GM12878 (cell line): ENCODE measurements around the gene CCN2. TPM values are rescaled to one million over a fixed set of nuclear protein-coding genes. Genes with fewer than 3 reads are reported as not detected.

ENCODE experiments used
- ATAC-seq: fragments of 200-7000 bp; cut with Tn5 transposase; 3 replicates; pipeline ENCODE4 v1.9.1; 2020; ENCODE audit warnings: mild to moderate bottlenecking, moderate library complexity
- BruUV-seq: library from RNA; stranded (reverse); fragments of 400-500 nt; replicated peaks from 2 replicates; lab custom pipeline; 2021; lab: Mats Ljungman, UMichigan
- CTCF ChIA-PET: fragments of 300-600 bp; sonication (Branson Sonifier 250); formaldehyde crosslinking; extraction: SDS; loops from one replicate; lab custom pipeline; 2021; ENCODE audit warnings: inconsistent platforms; lab: Yijun Ruan, JAX
- POLR2A ChIA-PET: fragments of 350-600 bp; formaldehyde crosslinking; extraction: SDS; loops from one replicate; lab custom pipeline; 2021; ENCODE audit warnings: inconsistent platforms; lab: Charles Lee
- RAD21 ChIA-PET: fragments of 300-600 bp; sonication (Branson Sonifier 250); formaldehyde crosslinking; loops from one replicate; lab custom pipeline; 2023; ENCODE audit warnings: antibody characterized with exemption; ENCODE audit not compliant: unreplicated experiment; lab: Charles Lee
- SMC1A ChIA-PET: fragments of 300-600 bp; sonication (Branson Sonifier 250); formaldehyde crosslinking; loops from one replicate; lab custom pipeline; 2023; ENCODE audit not compliant: unreplicated experiment, uncharacterized antibody; lab: Charles Lee
- DNase-seq: peaks from one replicate; pipeline ENCODE4 v3.0.0-alpha.2; 2011; ENCODE audit warnings: low read depth, low spot score
- FAIRE-seq: peaks from 3 replicates; lab custom pipeline; 2011; peaks lifted over from hg19 to GRCh38; lab: Jason Lieb, UNC
- H2AFZ ChIP-seq: 2 replicates; pipeline ENCODE4 v1.6.0; 2011; ENCODE audit warnings: low read depth, low read length, control low read depth; ENCODE audit not compliant: control insufficient read depth
- H3K27ac ChIP-seq: 2 replicates; pipeline ENCODE4 v1.5.1; 2011; ENCODE audit warnings: control low read depth; ENCODE audit not compliant: control insufficient read depth, insufficient read depth
- H3K27me3 ChIP-seq, 2 experiments: replicated peaks in 1 of 2; 2 replicates each; pipeline versions ENCODE4 v1.6.0 to v1.6.1; 2011; ENCODE audit warnings: low read length in 1 of 2; ENCODE audit not compliant: control insufficient read depth in 2 of 2, insufficient read depth in 2 of 2
- H3K36me3 ChIP-seq, 2 experiments: 2 replicates each; pipeline ENCODE4 v1.5.1; 2011; ENCODE audit warnings: low read length in 1 of 2; ENCODE audit not compliant: control insufficient read depth in 2 of 2, insufficient read depth in 2 of 2
- H3K4me1 ChIP-seq: 2 replicates; pipeline ENCODE4 v1.6.1; 2011; ENCODE audit warnings: mild to moderate bottlenecking, low read length, moderate library complexity, mixed read lengths; ENCODE audit not compliant: control insufficient read depth, insufficient read depth
- H3K4me2 ChIP-seq: 2 replicates; pipeline ENCODE4 v1.6.0; 2011; ENCODE audit warnings: control low read depth; ENCODE audit not compliant: control insufficient read depth, insufficient read depth
- H3K4me3 ChIP-seq: fragments of 200-600 bp; sonication (generic); 2 replicates; pipeline ENCODE4 v1.5.1; 2016
- H3K79me2 ChIP-seq: 2 replicates; pipeline ENCODE4 v1.6.0; 2011; ENCODE audit warnings: low read length; ENCODE audit not compliant: control insufficient read depth, insufficient read depth
- H3K9ac ChIP-seq: 2 replicates; pipeline ENCODE4 v1.8.0; 2011; ENCODE audit warnings: low read length, control low read depth, mixed read lengths; ENCODE audit not compliant: control insufficient read depth, insufficient read depth
- H3K9me3 ChIP-seq: replicated peaks from 3 replicates; pipeline ENCODE4 v1.5.1; 2011; ENCODE audit warnings: mild to moderate bottlenecking, low read length; ENCODE audit not compliant: control insufficient read depth, insufficient read depth
- H4K20me1 ChIP-seq: 2 replicates; pipeline ENCODE4 v1.6.0; 2011; ENCODE audit not compliant: control insufficient read depth, insufficient read depth
- BMI1 ChIP-seq: fragments of 450-650 bp; IDR thresholded peaks from 2 replicates; pipeline ENCODE4 v1.6.1; 2016; ENCODE audit warnings: mild to moderate bottlenecking, moderate library complexity, borderline replicate concordance
- FOXK2 ChIP-seq: fragments of 450-650 bp; IDR thresholded peaks from 2 replicates; pipeline ENCODE4 v1.6.1; 2017; ENCODE audit warnings: mild to moderate bottlenecking, moderate library complexity
- FOXM1 ChIP-seq: IDR thresholded peaks from 2 replicates; pipeline ENCODE4 v1.6.1; 2012; ENCODE audit warnings: low read depth, mild to moderate bottlenecking, inconsistent platforms, low read length, moderate library complexity
- MTA3 ChIP-seq: IDR thresholded peaks from 2 replicates; pipeline ENCODE4 v1.6.1; 2012; ENCODE audit warnings: low read length, inconsistent platforms, borderline replicate concordance
- MYC ChIP-seq: IDR thresholded peaks from 2 replicates; pipeline ENCODE4 v1.6.1; 2011; ENCODE audit warnings: mild to moderate bottlenecking, low read length, moderate library complexity, inconsistent platforms; ENCODE audit not compliant: insufficient read depth, insufficient replicate concordance, insufficient read length, severe bottlenecking
- NRF1 ChIP-seq: conservative IDR thresholded peaks from 2 replicates; pipeline ENCODE4 v1.6.1; 2011; ENCODE audit warnings: mild to moderate bottlenecking, low read depth, low read length, improper control_type of control experiment
- POLR2A ChIP-seq: IDR thresholded peaks from 2 replicates; pipeline ENCODE4 v1.6.1; 2011; ENCODE audit warnings: low read depth, mild to moderate bottlenecking, low read length
- POLR2AphosphoS5 ChIP-seq: IDR thresholded peaks from 2 replicates; pipeline ENCODE4 v1.6.1; 2011; ENCODE audit warnings: mild to moderate bottlenecking, low read length, inconsistent platforms
- SREBF2 ChIP-seq: IDR thresholded peaks from 2 replicates; pipeline ENCODE4 v1.6.1; 2012; ENCODE audit warnings: mild to moderate bottlenecking, low read length
- TBL1XR1 ChIP-seq: IDR thresholded peaks from 2 replicates; pipeline ENCODE4 v1.6.1; 2012; ENCODE audit warnings: low read depth, low read length, improper control_type of control experiment
- WGBS: methylation state at CpG from one replicate; pipeline ENCODE4 v1.1.6; 2016; ENCODE audit warnings: low lambda C conversion rate; ENCODE audit not compliant: insufficient replicate concordance, insufficient coverage; ENCODE audit errors: missing lambda C conversion rate; 5-methylcytosine and 5-hydroxymethylcytosine counted together
- in situ Hi-C: fragments of 300-500 bp; cut with MboI; formaldehyde crosslinking; loops from 9 replicates; pipeline ENCODE4 v1.14.3; 2018; ENCODE audit warnings: mixed read lengths
- intact Hi-C: fragments of 100-400 bp; cut with micrococcal nuclease; formaldehyde crosslinking; loops from one replicate; pipeline ENCODE4 v1.14.2; 2022; ENCODE audit not compliant: unreplicated experiment
- polyA plus RNA-seq, 11 experiments: library from polyadenylated mRNA; depleted of rRNA in 4 of 11; unstranded in 6 of 11; stranded (reverse) in 5 of 11; fragments of >200 nt; fragmentation: Nextera tagmentation in 4 of 11; fragmentation: Illumina TruSeq in 1 of 11; extraction: Ambion mirVana in 4 of 11; extraction: Trizol in 1 of 11; gene quantifications; 1 replicate in 1 of 11; 2 replicates in 10 of 11; pipeline versions ENCODE4 v1.2.1 to v1.2.3, GENCODE V29; 2011 to 2016; ENCODE audit warnings: inconsistent platforms in 2 of 11, missing spikeins in 2 of 11, low read depth in 1 of 11
- total RNA-seq, 4 experiments: library from RNA; depleted of rRNA in 3 of 4; stranded (reverse); fragments of >200 nt in 3 of 4; fragmentation: Illumina TruSeq in 1 of 4; extraction: Trizol in 1 of 4; gene quantifications; 2 replicates each; pipeline versions ENCODE4 v1.2.1 to v1.2.3, GENCODE V29; 2013 to 2021
- TF ChIP-seq, protein P1 (sequence below): IDR thresholded peaks from 2 replicates; pipeline ENCODE4 v1.6.1; 2012; ENCODE audit warnings: low read depth, low read length, improper control_type of control experiment
- TF ChIP-seq, protein P2 (sequence below): IDR thresholded peaks from 2 replicates; pipeline ENCODE4 v1.6.1; 2012; ENCODE audit warnings: mild to moderate bottlenecking, low read depth, low read length

CCN2 gene
- total and polyA plus RNA-seq, 10 of the 15 experiments (the other 5 are each of a cell fraction or from before 2014, with no cell fraction given): 0.26 to 0.62 (median 0.44) TPM; not detected in 7

DNA sequence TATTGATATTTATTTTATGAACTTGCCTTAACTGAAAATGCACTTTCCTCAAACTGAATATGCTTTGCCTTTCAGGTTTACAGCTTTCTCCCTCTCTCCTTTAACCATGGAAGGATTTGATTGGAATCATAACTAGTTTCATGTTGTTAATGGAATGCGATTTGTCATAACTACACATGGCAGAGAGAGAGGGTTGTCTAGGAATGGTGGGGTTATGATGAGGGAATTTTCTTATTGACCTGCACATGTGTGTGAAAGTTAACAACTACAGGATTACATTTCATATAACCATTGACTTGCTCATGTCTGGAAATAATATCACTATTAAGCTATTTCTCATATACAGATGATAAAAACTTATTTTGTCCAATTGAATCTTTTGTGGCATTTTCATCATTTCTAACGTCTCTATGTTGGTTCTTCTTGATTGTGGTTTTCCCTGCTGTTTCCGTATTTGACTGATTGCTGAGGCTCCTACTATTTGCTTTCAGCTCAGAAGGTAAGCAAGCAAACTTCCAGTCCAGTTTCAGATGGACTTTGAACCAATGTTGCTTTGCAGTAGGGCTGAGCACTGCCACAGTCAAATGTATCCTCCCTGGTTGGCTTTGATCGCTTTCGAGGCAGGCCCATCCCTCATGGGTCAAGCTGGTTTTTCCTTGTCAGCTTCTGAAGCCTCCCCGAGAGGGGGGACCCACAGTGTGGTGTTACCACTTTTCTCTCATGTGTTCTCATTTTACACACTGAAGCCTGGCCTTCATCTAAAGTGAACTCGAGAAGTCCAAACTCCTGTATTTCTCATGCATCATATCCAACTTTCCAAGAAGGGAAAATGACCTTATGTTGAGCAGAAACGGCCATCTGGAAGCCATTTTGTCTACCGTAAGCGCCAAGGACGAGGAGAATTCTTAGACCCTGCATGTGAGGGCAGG lies 7.6 kb upstream of the CCN2 start:
- CTCF ChIA-PET: interaction anchor here (1.1 to 1.3 kb wide), 2 partner anchors 14 to 21 kb away, joined by 3 to 4 read pairs; no protein-coding TSS in a partner anchor
- no peaks in the 10 kb centered on the region for H4K20me1 ChIP-seq
- DNase-seq (no peak), ATAC-seq (no peak), FAIRE-seq (no peak)
- H3K36me3 ChIP-seq: no peaks in the 10 kb centered on the region
- H3K4me1 ChIP-seq: no peaks in the 10 kb centered on the region
- RAD21 ChIA-PET: no interaction called here
- intact Hi-C loops (no loop called here), in situ Hi-C loops (no loop called here)
- no peaks in the 10 kb centered on the region; a peak in 1 of 4 replicates for H3K27me3 ChIP-seq
- H3K4me2 ChIP-seq: no peak overlapping the region
- no peaks in the 10 kb centered on the region for H3K9me3 ChIP-seq
- H3K9ac ChIP-seq: no peak overlapping the region
- no peaks in the 10 kb centered on the region for H3K79me2 ChIP-seq
- POLR2A ChIA-PET: interaction anchor here (0.6 kb wide), 1 partner anchor 16 kb away, joined by 3 read pairs; no protein-coding TSS in a partner anchor
- no TSS peak for BruUV-seq
- SMC1A ChIA-PET: no interaction called here
- TF ChIP-seq TBL1XR1 (no peak), MTA3 (no peak), BMI1 (no peak), FOXK2 (no peak), POLR2A (no peak), FOXM1 (no peak), POLR2AphosphoS5 (no peak), NRF1 (no peak), MYC (no peak), SREBF2 (no peak)
- TF ChIP-seq, protein P1, sequence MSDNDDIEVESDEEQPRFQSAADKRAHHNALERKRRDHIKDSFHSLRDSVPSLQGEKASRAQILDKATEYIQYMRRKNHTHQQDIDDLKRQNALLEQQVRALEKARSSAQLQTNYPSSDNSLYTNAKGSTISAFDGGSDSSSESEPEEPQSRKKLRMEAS: no peak
- TF ChIP-seq, protein P2, sequence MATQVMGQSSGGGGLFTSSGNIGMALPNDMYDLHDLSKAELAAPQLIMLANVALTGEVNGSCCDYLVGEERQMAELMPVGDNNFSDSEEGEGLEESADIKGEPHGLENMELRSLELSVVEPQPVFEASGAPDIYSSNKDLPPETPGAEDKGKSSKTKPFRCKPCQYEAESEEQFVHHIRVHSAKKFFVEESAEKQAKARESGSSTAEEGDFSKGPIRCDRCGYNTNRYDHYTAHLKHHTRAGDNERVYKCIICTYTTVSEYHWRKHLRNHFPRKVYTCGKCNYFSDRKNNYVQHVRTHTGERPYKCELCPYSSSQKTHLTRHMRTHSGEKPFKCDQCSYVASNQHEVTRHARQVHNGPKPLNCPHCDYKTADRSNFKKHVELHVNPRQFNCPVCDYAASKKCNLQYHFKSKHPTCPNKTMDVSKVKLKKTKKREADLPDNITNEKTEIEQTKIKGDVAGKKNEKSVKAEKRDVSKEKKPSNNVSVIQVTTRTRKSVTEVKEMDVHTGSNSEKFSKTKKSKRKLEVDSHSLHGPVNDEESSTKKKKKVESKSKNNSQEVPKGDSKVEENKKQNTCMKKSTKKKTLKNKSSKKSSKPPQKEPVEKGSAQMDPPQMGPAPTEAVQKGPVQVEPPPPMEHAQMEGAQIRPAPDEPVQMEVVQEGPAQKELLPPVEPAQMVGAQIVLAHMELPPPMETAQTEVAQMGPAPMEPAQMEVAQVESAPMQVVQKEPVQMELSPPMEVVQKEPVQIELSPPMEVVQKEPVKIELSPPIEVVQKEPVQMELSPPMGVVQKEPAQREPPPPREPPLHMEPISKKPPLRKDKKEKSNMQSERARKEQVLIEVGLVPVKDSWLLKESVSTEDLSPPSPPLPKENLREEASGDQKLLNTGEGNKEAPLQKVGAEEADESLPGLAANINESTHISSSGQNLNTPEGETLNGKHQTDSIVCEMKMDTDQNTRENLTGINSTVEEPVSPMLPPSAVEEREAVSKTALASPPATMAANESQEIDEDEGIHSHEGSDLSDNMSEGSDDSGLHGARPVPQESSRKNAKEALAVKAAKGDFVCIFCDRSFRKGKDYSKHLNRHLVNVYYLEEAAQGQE: no peak
- H2AFZ ChIP-seq: no peak overlapping the region
- H3K4me3 ChIP-seq: no peak overlapping the region
- WGBS: 22% methylated on average over 11 of the region's 11 CpGs
- no peak overlapping the region for H3K27ac ChIP-seq
